ENCODE data around the gene KRT86. TPM values are rescaled to one million over a fixed set of nuclear protein-coding genes. Genes with fewer than 3 reads are reported as not detected.

The KRT86 gene
- polyA plus RNA-seq, 2 of the 4 experiments (the other 2 are of a cell fraction), result 23.5 to 378 TPM

GRCh38 chr12:52311285-52311648 lies 36.8 kb downstream of the KRT86 start:
- ChIA-PET POLR2A (interaction anchor here (1.1 to 1.8 kb wide), 2 partner anchors 23 to 31 kb away, joined by 4 to 7 read pairs; no protein-coding TSS in a partner anchor), CTCF (interaction anchor here (1.2 to 8.7 kb wide), 13 partner anchors 12 to 569 kb away, joined by 3 to 217 read pairs (median 11); partner anchors contain the start of gene KRT83)

GRCh38 chr12:52312086-52312485 lies 37.6 kb downstream of the KRT86 start:
- FAIRE-seq, result no peak
- TF ChIP-seq CBX8 (IDR thresholded peaks at IDR 0.05) (no peak), ZSCAN20 (CRISPR knock-in tag; IDR thresholded peaks at IDR 0.05) (no peak), RFX5 (IDR thresholded peaks at IDR 0.05) (no peak), RAD21 (conservative IDR thresholded peaks at IDR 0.05 in 1 of 2, IDR thresholded peaks at IDR 0.05 in 1 of 2) (no peak), TFCP2L1 (CRISPR knock-in tag; IDR thresholded peaks at IDR 0.05) (no peak), HOXB5 (CRISPR knock-in tag; IDR thresholded peaks at IDR 0.05) (no peak)
- no peaks in the 10 kb centered on the region for H3K4me1 ChIP-seq
- ChIA-PET POLR2A (interaction anchor here (0.9 to 1.8 kb wide), 3 partner anchors 15 to 57 kb away, joined by 3 to 7 read pairs (median 3); no protein-coding TSS in a partner anchor), CTCF (interaction anchor here (0.5 to 8.7 kb wide), 17 partner anchors 11 to 669 kb away, joined by 3 to 217 read pairs (median 7); partner anchors contain the start of gene KRT83)
- H3K27ac ChIP-seq, result peak overlapping the region in 1 of 2 experiments; percentile 52; a peak in 1 of 6 replicates
- no peak for ATAC-seq
- H3K4me2 ChIP-seq, result no peak overlapping the region
- WGBS (ENCODE audit: missing lambda C conversion rate), result 90% methylated on average over 4 of the region's 4 CpGs
- no peak for DNase-seq (ENCODE audit: low read depth in 1 of 2, low spot score in 1 of 2)
- H3K4me3 ChIP-seq, result no peak overlapping the region
- no peaks in the 10 kb centered on the region for H3K9me3 ChIP-seq

More at GRCh38 chr12:52311285-52311648, 36.8 kb downstream of the KRT86 start:
- ATAC-seq (no peak), DNase-seq (ENCODE audit: low read depth in 1 of 2, low spot score in 1 of 2) (no peak), FAIRE-seq (no peak)
- H3K4me2 ChIP-seq, result no peak overlapping the region
- H3K9me3 ChIP-seq, result no peaks in the 10 kb centered on the region
- TF ChIP-seq JUN (IDR thresholded peaks at IDR 0.05) (no peak), SREBF2 (IDR thresholded peaks at IDR 0.05) (no peak), ZSCAN20 (CRISPR knock-in tag; IDR thresholded peaks at IDR 0.05) (no peak), HOXA7 (CRISPR knock-in tag; IDR thresholded peaks at IDR 0.05) (no peak), EHF (CRISPR knock-in tag; IDR thresholded peaks at IDR 0.05) (no peak)
- TF ChIP-seq, protein P1, sequence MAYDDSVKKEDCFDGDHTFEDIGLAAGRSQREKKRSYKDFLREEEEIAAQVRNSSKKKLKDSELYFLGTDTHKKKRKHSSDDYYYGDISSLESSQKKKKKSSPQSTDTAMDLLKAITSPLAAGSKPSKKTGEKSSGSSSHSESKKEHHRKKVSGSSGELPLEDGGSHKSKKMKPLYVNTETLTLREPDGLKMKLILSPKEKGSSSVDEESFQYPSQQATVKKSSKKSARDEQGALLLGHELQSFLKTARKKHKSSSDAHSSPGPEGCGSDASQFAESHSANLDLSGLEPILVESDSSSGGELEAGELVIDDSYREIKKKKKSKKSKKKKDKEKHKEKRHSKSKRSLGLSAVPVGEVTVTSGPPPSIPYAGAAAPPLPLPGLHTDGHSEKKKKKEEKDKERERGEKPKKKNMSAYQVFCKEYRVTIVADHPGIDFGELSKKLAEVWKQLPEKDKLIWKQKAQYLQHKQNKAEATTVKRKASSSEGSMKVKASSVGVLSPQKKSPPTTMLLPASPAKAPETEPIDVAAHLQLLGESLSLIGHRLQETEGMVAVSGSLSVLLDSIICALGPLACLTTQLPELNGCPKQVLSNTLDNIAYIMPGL (CRISPR knock-in tag; IDR thresholded peaks at IDR 0.05; ENCODE audit: borderline replicate concordance), result no peak
- TF ChIP-seq, protein P2, sequence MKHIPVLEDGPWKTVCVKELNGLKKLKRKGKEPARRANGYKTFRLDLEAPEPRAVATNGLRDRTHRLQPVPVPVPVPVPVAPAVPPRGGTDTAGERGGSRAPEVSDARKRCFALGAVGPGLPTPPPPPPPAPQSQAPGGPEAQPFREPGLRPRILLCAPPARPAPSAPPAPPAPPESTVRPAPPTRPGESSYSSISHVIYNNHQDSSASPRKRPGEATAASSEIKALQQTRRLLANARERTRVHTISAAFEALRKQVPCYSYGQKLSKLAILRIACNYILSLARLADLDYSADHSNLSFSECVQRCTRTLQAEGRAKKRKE (CRISPR knock-in tag; IDR thresholded peaks at IDR 0.05; ENCODE audit: low read depth), result no peak
- 91% methylated on average over 3 of the region's 3 CpGs for WGBS (ENCODE audit: missing lambda C conversion rate)
- H3K4me1 ChIP-seq, result peaks cover 2% of the 10 kb centered on the region; the same call in 1 of the 3 replicates
- H3K4me3 ChIP-seq, result no peak overlapping the region
- peak overlapping the region in 1 of 2 experiments; percentile 59; a peak in 3 of 6 replicates for H3K27ac ChIP-seq

DNA sequence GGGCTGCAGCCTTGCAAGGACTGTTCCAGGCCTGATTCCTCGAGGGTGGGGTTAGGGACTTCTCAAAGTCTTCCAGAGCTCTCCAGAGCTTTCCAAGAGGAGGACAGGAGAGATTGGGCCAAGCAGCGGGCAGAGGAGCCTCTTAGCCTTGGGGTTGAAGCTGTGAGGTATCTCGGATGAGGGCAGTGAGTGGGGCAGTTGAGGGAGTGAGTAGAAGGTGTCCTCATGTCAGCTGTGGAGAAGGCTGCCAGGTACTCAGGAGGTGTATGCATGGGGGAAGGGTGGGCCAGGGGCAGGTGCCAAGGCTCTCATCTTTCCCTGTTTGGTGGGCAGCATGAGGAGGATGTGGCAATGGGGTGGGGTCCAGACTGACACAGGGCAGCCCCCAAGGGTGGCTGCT lies 39.0 kb downstream of the KRT86 start:
- peaks cover under 1% of the 10 kb centered on the region; the same call in 1 of the 3 replicates for H3K4me1 ChIP-seq
- no peak overlapping the region for H3K4me3 ChIP-seq
- ChIA-PET POLR2A (interaction anchor here (1.2 kb wide), 1 partner anchor 14 kb away, joined by 3 read pairs; no protein-coding TSS in a partner anchor), CTCF (interaction anchor here (1.0 to 8.7 kb wide), 9 partner anchors 10 to 667 kb away, joined by 3 to 217 read pairs (median 7); partner anchors contain the start of gene KRT83)
- 60% methylated on average over 3 of the region's 3 CpGs for WGBS (ENCODE audit: missing lambda C conversion rate)
- TF ChIP-seq EHF (CRISPR knock-in tag; IDR thresholded peaks at IDR 0.05) (no peak), FOSL2 (IDR thresholded peaks at IDR 0.05) (no peak), FOSL2 (CRISPR knock-in tag; IDR thresholded peaks at IDR 0.05) (no peak), USF2 (IDR thresholded peaks at IDR 0.05) (no peak), BCL3 (IDR thresholded peaks at IDR 0.05) (no peak), ZNF302 (CRISPR knock-in tag; IDR thresholded peaks at IDR 0.05) (no peak), MAZ (IDR thresholded peaks at IDR 0.05; ENCODE audit: borderline replicate concordance, low read depth, low read length) (no peak), POLR2AphosphoS2 (conservative IDR thresholded peaks at IDR 0.05; ENCODE audit: low read length) (no peak), KDM5A (IDR thresholded peaks at IDR 0.05) (no peak), ELK1 (IDR thresholded peaks at IDR 0.05; ENCODE audit: low read depth, low read length) (no peak)
- TF ChIP-seq, protein P3, sequence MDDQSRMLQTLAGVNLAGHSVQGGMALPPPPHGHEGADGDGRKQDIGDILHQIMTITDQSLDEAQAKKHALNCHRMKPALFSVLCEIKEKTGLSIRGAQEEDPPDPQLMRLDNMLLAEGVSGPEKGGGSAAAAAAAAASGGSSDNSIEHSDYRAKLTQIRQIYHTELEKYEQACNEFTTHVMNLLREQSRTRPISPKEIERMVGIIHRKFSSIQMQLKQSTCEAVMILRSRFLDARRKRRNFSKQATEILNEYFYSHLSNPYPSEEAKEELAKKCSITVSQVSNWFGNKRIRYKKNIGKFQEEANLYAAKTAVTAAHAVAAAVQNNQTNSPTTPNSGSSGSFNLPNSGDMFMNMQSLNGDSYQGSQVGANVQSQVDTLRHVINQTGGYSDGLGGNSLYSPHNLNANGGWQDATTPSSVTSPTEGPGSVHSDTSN (IDR thresholded peaks at IDR 0.05), result no peak
- H3K4me2 ChIP-seq, result no peak overlapping the region
- no peak for DNase-seq (ENCODE audit: low read depth in 1 of 2, low spot score in 1 of 2)
- no peak for ATAC-seq
- peak overlapping the region in 1 of 2 experiments; percentile 52; a peak in 3 of 6 replicates for H3K27ac ChIP-seq
- no peaks in the 10 kb centered on the region for H3K9me3 ChIP-seq
- no peak for FAIRE-seq
